Endometrium (tissue), 2 donors: ENCODE data around the gene TRIM9.
"Not testable (repeated sequence)": the region's sequence is repeated elsewhere in the genome, so short reads cannot be mapped to it uniquely, and the experiment has no call there.

Source experiments
- FAIRE-seq: peaks from 2 replicates; lab custom pipeline; 2012; peaks lifted over from hg19 to GRCh38; lab: Jason Lieb, UNC
- donor health status: control.
- donor health status: control.

The TRIM9 gene

DNA sequence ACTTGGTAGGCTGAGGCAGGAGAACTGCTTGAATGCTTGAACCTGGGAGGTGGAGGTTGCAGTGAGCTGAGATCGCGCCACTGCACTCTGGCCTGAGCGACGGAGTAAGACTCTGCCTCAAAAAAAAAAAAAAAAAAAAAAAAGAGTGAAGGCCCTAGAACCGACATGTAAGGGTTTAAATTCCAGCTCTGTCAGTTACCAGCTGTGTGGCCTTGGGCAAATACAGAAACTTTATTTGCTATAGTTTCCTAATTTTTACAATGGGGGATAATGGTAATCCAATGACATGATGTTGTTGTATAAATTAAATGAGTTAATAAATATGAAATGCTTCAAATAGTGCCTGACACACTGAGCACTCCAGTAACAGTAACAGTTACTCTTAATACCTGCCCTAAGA, 131.0 kb downstream of the TRIM9 start:
- no peak for FAIRE-seq

DNA sequence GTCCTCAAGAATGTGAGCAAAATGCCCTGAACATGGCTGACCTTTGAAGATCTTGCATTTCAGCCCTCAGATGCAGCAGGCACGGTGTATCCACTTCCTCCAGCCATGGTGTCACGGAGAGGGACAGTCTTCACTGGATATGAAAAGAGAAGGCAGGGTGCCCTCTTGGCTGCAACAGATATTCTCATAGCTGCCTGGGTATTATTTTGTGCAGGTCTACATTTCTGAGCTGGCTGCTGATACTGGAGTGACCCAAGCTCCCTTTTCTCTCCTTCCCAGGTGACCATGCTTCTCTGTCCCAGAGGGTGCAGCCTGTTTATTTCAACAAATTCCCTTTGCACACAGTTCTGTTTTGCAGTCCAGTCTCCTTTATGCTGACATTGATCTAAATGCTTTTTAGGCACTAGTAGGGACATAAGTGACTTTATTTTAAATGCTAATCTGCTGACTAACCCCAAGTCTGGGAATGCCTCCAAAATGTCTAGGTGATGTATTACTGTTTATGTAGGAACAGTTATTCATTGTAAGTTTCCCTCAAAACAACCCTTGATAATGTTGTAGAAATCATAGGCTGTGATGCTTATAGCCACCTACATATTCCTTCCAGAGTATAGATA, 133.2 kb downstream of the TRIM9 start:
- peak; percentile 92 for FAIRE-seq

DNA sequence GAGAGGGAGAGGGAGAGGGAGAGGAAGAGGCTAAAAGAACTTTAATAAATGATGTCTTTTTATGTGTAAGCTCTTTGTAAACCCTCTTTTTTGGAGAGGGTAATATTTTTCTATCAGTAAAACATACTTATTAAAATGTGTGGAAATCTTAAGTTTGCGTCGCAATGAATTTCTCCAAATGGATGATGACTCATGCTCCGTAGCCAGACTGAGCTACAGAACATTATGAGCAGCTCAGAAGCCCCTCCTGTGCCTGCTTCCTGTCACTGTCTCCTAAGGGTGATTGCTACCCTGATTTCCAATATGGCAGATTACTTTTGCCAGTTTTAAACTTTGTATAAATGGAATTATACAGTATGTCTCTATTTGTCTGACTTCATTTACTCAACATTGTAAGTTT, 137.6 kb downstream of the TRIM9 start:
- no peak for FAIRE-seq

DNA sequence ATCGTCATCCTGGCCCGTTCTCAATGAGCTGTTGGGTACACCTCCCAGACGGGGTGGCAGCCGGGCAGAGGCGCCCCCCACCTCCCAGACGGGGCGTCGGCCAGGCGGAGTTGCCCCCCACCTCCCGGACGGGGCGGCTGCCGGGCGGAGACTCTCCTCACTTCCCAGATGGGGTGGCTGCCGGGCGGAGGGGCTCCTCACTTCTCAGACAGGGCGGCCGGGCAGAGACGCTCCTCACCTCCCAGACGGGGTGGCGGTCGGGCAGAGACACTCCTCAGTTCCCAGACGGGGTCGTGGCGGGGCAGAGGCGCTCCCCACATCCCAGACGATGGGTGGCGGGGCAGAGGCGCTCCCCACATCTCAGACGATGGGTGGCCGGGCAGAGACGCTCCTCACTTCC, 138.5 kb downstream of the TRIM9 start:
- FAIRE-seq = not testable (repeated sequence)

DNA sequence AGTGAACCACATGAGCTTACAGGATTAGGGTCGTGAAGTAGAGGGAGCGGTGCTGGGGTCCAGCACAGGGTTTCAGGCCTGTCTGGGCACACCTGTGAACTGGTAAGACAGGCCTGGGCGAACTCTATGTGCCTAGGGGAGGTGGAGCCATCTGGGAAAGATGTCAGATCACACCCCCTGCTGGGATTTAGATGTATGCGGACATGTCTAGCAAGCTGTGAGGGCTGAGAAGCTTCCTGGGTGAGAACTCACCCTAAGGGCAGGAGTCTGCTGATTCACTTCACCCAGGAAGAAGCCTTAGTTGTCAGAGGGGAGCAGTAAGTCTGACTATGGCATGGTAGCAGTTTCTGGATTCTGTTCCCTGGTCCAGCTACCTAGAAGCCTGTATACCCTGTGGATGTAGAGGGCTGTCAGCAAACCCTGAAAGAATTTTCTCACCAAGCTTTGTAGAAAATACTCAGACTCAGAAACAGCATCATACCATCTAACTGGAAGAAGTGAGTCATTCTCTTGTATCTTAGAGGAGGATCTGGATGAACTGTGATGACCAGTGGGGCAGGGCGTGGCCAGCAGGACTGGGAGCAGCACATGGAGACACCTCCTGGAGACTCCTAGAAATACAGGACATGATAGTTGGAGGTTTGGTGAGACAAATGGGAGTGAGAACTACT, 139.4 kb downstream of the TRIM9 start:
- FAIRE-seq = no peak

DNA sequence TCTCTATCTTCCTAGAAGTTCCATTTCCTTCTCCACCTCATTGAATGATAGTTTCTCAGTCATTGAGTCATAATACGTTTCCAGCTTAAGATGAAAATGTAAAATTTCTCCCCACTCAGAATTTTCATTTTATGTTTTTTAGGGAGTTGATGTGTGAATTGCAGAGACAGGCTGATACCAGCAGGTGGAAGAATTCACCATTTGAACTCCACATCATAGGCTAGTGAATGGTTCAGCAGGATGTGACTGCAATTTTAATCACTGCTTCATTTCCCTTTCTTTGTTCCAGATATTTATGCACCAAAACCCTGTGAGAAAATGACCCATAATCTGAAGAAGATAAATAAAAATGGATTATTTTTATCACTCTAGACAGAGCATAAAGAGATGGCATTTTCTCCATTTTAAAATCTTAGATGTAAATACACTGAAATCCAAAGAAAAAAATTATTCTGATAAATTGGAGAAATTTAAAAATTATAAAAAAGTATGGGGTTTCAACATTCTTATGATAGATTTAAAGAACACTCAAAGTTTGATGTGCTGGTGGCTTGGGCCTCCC, 140.0 kb downstream of the TRIM9 start:
- peak; percentile 58 for FAIRE-seq

DNA sequence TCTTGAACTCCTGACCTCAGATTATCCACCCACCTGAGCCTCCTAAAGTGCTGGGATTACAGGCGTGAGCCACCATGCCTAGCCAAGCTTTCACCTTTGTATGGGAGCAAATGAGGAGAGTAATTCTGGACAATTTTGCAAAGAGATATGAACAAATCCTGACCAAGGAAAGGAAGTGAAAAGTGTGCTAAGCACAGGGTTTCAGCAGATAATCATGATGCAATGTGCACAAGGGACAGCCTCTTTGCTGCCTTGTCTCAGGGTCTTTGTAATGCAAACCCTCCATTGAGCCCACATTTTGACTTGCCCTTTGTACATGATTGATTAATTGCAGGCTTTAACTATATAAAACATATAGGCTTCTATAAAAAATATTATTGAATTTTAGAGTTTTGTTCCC, 141.4 kb downstream of the TRIM9 start:
- FAIRE-seq = no peak

DNA sequence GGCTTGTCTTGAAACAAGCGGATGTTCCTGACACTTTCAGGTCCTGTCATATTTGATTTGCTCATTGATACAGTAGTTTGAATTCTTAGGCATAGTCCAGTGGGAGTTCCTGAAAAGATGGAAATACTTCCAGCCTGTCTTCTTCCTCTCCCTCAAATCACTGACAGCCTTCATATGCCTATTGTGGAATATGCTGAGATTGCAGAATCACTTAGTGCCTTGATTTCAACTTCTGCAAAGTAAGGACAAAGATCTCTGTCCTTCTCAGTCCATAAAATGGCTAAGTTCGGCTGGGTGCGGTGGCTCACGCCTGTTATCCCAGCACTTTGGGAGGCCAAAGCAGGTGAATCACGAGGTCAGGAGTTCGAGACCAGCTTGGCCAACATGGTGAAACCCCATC, 143.9 kb downstream of the TRIM9 start:
- FAIRE-seq = no peak

DNA sequence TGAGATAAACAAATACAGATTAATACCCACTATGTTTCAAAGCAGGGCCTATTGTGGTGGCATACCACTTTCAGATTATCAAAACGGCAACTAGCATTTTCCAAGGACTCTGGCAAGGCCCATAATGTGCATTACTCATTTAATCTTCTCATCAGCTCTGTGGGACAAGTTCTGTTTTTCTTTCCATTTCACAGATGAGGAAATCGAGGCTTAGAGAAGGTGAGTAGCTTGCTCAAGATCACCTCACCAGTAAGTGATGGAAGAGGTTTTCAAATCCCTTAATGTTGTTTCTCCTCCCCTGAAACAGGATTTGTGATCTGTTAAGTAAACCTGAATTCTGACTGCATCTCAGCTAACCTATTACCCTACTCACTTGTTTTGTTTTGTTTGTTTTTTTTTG, 146.7 kb downstream of the TRIM9 start:
- no peak for FAIRE-seq

DNA sequence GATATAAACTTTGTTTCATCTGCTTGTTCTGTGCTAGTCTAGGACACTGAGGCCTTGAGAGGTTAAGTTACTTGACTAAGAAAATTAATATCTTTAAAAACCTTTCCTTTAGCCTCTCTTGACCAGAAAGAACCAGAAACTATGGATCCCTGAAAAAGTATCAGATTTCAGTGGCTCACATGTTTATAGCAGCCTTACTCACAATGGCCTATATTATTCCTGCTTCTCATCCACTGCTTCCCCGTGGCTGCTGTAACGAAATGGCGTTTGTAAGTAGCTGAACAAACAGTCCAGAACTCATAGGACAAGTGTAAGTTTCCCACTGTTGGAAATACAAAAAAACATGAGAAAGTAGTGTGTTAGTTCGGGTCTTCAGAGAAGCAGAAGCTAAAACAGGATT, 147.5 kb downstream of the TRIM9 start:
- no peak for FAIRE-seq

DNA sequence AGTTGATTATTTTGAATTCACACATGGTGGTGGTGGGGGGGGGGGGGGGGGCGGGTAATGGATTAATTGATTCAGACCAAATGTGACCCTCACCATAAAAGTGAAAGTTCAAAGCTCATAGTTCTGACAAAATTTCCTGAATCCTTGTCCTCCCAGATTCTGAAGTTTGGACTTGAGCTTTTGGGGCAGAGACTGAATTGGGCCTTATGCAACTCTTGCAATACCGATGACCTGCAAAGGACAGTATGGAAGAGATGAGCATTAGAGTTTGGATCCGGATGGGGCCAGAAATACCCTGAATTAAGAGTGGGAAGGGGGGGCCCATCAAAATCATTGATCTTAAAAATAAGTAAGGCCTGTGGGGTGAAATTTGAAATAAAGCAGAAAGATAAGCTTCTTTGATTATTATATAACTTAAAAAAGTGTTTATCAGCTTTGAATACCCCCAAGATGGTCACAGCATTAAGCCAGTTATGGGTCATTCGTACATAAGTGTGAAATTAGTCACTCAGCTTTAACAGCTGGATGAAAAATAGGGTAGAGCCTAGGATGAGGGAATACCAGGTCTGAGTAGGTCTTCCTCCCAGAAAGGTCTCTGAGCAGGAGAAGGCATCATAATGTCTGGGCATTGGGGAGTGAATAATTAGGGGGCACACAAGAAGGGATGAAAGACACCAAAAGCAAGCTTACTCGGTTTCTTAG, 148.5 kb downstream of the TRIM9 start:
- FAIRE-seq = no peak

DNA sequence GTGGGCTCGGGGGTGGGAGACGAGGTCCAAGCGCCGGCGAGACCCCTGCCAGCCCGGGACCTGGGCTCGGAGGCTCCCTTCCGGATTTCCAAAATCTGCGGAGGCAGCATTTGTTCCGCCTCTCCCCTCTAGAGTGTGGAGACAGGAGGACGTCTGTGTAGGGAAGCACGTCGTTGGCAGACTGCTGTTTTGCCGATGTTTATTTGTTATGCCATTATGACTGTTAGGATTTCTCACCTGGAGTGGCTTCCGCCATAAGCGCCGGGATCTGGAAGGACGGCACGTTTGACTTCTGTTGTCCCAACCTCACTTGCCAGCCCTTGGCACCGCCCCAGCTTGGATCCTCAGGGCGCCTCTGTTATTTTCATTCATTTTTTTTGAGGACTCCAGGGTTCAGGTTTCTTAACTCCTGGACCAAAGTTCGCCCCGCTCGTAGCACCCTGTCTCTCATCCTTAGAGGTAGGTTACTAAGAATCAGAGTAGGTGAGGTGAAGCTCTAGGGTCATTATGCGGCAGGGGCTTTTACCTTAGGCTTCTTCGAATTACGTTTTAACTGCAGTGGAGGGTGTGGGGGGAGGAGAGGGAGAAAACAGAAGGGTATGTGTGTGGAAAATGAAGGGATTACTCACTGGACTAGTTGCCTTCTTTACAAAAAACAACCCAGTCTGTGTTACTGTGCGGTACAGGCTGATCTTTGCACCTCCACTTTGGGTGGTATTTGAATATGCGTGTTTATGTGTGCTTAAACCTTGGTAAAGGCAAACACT, 150.1 kb downstream of the TRIM9 start:
- no peak for FAIRE-seq

DNA sequence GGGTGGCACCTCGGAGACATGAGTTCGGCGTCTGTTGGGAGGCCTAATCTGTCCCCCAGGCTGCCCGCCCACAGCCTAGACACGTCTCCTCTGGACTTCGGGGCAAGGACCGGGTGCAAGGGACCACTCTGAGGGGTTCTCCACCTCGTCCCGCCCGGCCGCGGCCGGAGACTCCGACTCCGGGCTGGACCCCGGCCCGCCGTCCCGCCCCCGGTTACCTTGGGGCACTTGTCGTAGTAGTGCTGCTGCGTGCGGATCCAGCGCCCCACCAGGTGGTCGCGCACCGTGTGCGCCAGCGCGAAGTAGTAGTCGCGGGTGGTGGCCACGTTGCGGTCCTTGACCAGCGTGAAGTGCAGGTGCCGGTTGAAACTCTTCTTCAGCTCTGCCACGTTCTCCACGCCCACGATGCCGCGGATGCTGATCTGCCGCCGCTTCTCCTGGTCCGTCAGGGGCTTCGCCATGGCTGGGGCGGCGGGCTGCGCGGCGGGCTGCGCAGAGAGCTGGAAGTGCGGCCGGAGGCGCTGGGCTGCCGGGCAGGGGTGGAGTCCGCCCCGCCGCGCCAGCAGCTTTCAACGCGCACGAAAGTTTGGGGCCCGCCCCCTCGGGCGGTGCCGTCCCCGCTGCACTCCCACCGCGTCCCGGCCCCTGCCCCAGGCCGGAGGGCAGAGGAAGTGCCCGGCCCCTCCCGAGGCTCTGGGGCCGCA, 150.8 kb downstream of the TRIM9 start, which contains the start of gene PYGL:
TSS of gene PYGL (minus strand) at position 541 of the 704 bp plus-strand sequence. CDS start at position 461, 80 bp downstream.
- no peak for FAIRE-seq

DNA sequence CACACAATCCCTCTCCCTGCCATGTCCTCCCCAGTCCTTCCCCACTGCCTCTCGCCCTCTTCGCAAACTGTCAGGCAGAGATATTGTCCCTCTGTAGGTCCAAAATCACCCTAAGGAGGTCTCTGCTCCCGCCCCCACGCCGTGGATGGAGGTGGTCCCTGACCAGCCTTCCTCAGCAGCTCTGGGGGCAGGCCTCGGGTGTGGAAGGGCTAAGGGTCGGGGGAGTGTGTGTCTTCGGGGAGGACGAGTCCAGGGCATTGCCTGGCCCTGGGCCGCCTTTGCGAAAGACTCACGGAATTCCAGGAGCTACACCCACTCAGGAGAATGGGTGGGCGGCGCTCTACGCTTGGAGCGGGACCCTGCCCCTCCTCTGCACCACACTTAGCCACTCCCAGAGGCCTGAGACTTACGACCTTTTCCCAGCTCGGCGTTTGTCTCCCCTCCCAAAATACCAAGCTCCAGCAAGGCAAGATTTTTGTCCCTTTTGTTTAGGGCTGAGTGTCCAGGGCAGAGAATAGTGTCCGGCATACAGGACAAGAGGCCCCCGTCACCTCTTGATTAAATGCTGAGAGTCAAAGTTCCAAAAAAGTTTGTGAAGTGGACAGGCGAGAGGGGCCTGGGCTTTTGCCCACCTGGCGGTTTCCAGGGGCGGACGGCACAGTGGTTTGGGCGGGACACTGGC, 151.5 kb downstream of the TRIM9 start:
- FAIRE-seq = no peak

DNA sequence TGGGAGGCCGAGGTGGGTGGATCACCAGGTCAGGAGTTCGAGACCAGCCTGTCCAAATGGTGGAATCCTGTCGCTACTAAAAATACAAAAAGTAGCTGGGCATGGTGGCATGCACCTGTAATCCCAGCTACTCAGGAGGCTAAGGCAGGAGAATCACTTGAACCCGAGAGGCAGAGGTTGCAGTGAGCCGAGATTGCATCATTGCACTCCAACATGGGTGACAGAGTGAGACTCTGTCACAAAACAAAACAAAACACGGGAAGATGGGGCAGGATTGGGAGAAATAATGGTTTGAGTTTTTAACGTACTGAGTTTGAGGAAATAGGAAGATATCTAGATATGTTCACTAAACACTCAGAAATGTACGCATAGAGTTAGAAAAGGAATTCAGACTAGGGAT, 153.3 kb downstream of the TRIM9 start:
- FAIRE-seq = not testable (repeated sequence)

DNA sequence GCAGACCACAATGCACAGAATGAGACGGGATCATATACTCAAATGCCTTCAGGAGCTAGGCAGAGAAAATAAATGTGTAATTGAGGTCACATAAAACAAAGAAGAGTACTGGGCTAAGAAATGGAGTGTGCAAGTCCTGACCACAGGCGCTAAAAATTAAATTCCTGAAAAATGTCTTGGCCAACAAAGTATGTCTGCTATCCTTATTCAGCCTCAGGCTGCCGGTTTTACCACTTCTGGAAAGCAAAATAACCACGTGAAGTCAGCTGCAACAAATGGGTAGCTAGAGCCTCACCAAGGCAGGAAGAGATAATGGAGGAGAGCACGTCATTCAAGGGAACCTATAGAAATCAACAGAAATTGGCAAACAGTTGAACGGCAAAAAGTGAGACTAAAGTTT, 153.8 kb downstream of the TRIM9 start:
- FAIRE-seq = no peak

DNA sequence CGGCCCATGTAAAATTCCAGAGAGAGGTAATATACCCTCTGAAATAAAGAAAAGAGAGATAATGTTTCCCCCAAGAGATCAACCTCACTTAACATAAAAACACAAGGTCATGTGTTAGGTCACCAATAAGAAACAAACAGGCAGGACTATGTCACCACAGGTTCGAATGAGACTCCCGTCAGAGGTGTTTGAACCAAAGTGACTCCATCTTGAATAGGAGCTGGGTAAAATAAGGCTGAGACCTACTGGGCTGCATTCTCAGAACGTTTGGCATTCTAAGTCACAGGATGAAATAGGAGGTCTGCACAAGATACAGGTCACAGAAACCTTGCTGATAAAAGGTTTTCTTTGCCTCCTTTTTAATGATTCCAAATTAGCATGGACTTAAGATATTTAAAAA, 157.1 kb downstream of the TRIM9 start:
- FAIRE-seq = no peak

DNA sequence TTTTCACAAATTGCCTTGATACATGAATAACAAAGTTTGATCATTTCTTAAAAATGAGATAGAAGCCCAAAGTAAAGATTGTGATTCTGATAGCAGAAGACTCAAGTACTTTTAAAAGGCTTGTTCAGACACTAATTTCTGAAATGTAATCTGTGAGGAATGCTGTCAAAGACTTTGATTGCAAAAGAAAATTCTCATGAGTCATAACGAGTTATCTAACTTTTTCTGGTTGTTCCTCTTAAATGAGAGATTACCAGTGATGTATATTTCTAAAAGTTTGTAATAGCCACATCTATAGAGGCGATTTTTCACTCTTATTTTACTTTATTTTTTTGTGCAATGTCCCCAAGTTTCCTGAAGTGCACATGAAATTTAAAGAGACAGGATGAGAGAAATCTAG, 157.6 kb downstream of the TRIM9 start:
- no peak for FAIRE-seq

DNA sequence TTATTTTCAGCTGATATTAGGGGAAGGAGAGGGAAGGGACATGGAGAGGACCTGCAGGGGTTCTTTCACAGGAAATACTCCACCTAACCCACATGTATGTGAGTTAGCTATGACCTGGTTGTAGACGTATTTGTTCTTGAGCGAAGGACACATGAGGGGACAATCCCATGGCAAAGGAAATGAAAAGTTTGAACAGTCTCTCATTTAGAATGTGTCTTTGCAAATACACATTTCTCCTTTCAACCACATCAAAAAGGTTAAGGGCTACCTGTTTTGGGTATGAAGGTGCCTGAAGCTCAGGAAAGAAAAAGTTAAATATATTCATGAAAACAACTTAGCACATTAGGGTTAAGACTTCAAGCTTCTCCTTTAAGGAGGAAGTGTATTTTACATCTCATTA, 158.0 kb downstream of the TRIM9 start:
- FAIRE-seq = no peak

DNA sequence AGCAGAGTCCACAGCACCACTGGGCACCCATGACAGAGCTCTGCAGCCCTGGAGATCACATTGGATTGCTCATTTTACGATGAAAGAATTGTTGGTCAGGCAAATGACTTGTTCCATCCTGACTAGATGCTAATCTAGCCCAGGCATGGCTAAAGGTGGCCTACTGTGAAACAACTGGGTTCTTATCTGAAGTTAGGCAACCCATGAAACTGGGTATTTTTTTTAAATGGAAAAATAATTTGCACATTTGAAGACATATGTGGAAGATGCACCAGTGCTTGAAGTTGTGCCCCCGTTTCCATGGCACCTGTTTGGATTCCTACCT, 158.9 kb downstream of the TRIM9 start:
- FAIRE-seq = no peak
